Activated T-helper 9 cell treated with anti-CD3 and anti-CD28 coated beads, Interleukin-2, amount 50 U/mL, for 16 hours (primary cell): ENCODE results near the gene ZNF341.

Experiments used
- DNase-seq: peaks from one replicate; pipeline ENCODE4 v3.0.0-alpha.2; 2020; ENCODE audit warnings: low read depth

Gene ZNF341

GRCh38 chr20:33702861-33703260 is 28.9 kb upstream of the ZNF341 start:
- DNase-seq = no peak

- no peak for DNase-seq
These were observed 28.2 kb upstream of the ZNF341 start for GRCh38 chr20:33703498-33704137.

GRCh38 chr20:33704197-33704924 is 27.4 kb upstream of the ZNF341 start:
- no peak for DNase-seq

GRCh38 chr20:33707668-33708067 is 24.1 kb upstream of the ZNF341 start:
- no peak for DNase-seq

GRCh38 chr20:33709398-33709797 is 22.4 kb upstream of the ZNF341 start:
- DNase-seq = no peak

- DNase-seq = no peak
These were observed 21.8 kb upstream of the ZNF341 start for GRCh38 chr20:33709905-33710541.

GRCh38 chr20:33710681-33711445 is 20.9 kb upstream of the ZNF341 start:
- DNase-seq = no peak

GRCh38 chr20:33711446-33711738 is 20.4 kb upstream of the ZNF341 start:
- DNase-seq = no peak

GRCh38 chr20:33713865-33714367 is 17.9 kb upstream of the ZNF341 start:
- DNase-seq = no peak

GRCh38 chr20:33716498-33716897 is 15.3 kb upstream of the ZNF341 start:
- DNase-seq = no peak

GRCh38 chr20:33719277-33719988 is 12.4 kb upstream of the ZNF341 start:
- DNase-seq = no peak

GRCh38 chr20:33719989-33720709 is 11.6 kb upstream of the ZNF341 start, which contains the start of gene PXMP4:
PXMP4 (minus strand) TSS chr20:33720310; CDS start chr20:33720207, 103 bp downstream.
- peak; percentile 75 for DNase-seq

- no peak for DNase-seq
These were observed 10.2 kb upstream of the ZNF341 start for GRCh38 chr20:33721391-33722140.

- no peak for DNase-seq
These were observed 7.2 kb upstream of the ZNF341 start for GRCh38 chr20:33724439-33725094.

- DNase-seq = no peak
These were observed 6.1 kb upstream of the ZNF341 start for GRCh38 chr20:33725607-33726264.

- no peak for DNase-seq
These were observed 4.7 kb upstream of the ZNF341 start for GRCh38 chr20:33727115-33727479.

GRCh38 chr20:33727806-33728205 is 4.0 kb upstream of the ZNF341 start:
- no peak for DNase-seq

GRCh38 chr20:33728463-33728862 is 3.3 kb upstream of the ZNF341 start:
- no peak for DNase-seq

- no peak for DNase-seq
These were observed 2.7 kb upstream of the ZNF341 start for GRCh38 chr20:33729101-33729500.
